Peyer's patch (tissue), 4 donors: ENCODE results near the gene MRPS7. TPM values are rescaled to one million over a fixed set of nuclear protein-coding genes. Genes with fewer than 3 reads are reported as not detected.
"Not testable (repeated sequence)": the region's sequence is repeated elsewhere in the genome, so short reads cannot be mapped to it uniquely, and the experiment has no call there.

Experiments used
- DNase-seq, 3 donors: peaks; one replicate each; pipeline ENCODE4 v3.0.0-alpha.2; 2017 to 2019
- H3K27ac ChIP-seq, 4 donors: fragments of 200-600 bp; sonication (generic); one replicate each; pipeline ENCODE4 v1.5.1; 2016 to 2019
- H3K27me3 ChIP-seq, 2 donors: fragments of 200-600 bp; sonication (generic); one replicate each; pipeline ENCODE4 v1.5.1; 2019
- H3K36me3 ChIP-seq, 3 donors: fragments of 200-600 bp; sonication (generic); one replicate each; pipeline ENCODE4 v1.5.1; 2016 to 2019
- H3K4me1 ChIP-seq, 4 donors: fragments of 200-600 bp; sonication (generic); one replicate each; pipeline ENCODE4 v1.5.1; 2016 to 2019
- H3K4me3 ChIP-seq, 4 donors: fragments of 200-600 bp; sonication (generic); 1 replicate in 3 of 4; 2 replicates in 1 of 4; pipeline ENCODE4 v1.5.1; 2016 to 2019; ENCODE audit warnings: mild to moderate bottlenecking in 1 of 4
- H3K9me3 ChIP-seq, 4 donors: fragments of 200-600 bp; sonication (generic); one replicate each; pipeline ENCODE4 v1.5.1; 2016 to 2019; ENCODE audit warnings: mild to moderate bottlenecking in 1 of 4
- POLR2A ChIP-seq, 2 donors: fragments of 450-650 bp; IDR thresholded peaks; one replicate each; pipeline ENCODE4 v1.5.1; 2017; ENCODE audit warnings: antibody characterized with exemption in 2 of 2, mild to moderate bottlenecking in 2 of 2, moderate library complexity in 2 of 2
- total RNA-seq, 4 donors: library from RNA; depleted of rRNA; stranded (reverse); fragments of >200 nt; gene quantifications; one replicate each; pipeline ENCODE4 v1.1.0, GENCODE V29; 2016
- TF ChIP-seq, protein P1 (sequence below), 6 experiments: fragments of 450-650 bp in 4 of 6; fragments of 200-600 bp in 2 of 6; sonication (generic) in 1 of 6; IDR thresholded peaks; one replicate each; pipeline ENCODE4 v1.5.1; 2017 to 2019; ENCODE audit warnings: antibody characterized with exemption in 6 of 6, mild to moderate bottlenecking in 3 of 6, moderate library complexity in 1 of 6

The MRPS7 gene
- total RNA-seq, 4 donors from 2014 or later: 23.9 to 53.6 (median 45.3) TPM

- Histone ChIP-seq H3K27me3 (no peaks in the 10 kb centered on the region), H3K27ac (no peak overlapping the region), H3K9me3 (no peaks in the 10 kb centered on the region), H3K4me1 (peaks cover 0 to 4% (median 0%) of the 10 kb centered on the region in 4 donors), H3K36me3 (peaks cover 0 to 16% (median 0%) of the 10 kb centered on the region in 3 donors), H3K4me3 (no peak overlapping the region)
- no peak for DNase-seq
- no peak for TF ChIP-seq POLR2A (IDR thresholded peaks at IDR 0.05)
- TF ChIP-seq, protein P1, sequence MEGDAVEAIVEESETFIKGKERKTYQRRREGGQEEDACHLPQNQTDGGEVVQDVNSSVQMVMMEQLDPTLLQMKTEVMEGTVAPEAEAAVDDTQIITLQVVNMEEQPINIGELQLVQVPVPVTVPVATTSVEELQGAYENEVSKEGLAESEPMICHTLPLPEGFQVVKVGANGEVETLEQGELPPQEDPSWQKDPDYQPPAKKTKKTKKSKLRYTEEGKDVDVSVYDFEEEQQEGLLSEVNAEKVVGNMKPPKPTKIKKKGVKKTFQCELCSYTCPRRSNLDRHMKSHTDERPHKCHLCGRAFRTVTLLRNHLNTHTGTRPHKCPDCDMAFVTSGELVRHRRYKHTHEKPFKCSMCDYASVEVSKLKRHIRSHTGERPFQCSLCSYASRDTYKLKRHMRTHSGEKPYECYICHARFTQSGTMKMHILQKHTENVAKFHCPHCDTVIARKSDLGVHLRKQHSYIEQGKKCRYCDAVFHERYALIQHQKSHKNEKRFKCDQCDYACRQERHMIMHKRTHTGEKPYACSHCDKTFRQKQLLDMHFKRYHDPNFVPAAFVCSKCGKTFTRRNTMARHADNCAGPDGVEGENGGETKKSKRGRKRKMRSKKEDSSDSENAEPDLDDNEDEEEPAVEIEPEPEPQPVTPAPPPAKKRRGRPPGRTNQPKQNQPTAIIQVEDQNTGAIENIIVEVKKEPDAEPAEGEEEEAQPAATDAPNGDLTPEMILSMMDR (IDR thresholded peaks at IDR 0.05): no peak
These were observed 16.0 kb downstream of the MRPS7 start for GRCh38 chr17:75277664-75278071.

- H3K36me3 ChIP-seq: peaks cover 0 to 19% (median 0%) of the 10 kb centered on the region in 3 donors
- DNase-seq, H3K27me3 ChIP-seq, H3K27ac ChIP-seq, H3K4me1 ChIP-seq, H3K4me3 ChIP-seq, H3K9me3 ChIP-seq: not testable (repeated sequence)
These were observed 18.5 kb downstream of the MRPS7 start for GRCh38 chr17:75280189-75280588.

DNA sequence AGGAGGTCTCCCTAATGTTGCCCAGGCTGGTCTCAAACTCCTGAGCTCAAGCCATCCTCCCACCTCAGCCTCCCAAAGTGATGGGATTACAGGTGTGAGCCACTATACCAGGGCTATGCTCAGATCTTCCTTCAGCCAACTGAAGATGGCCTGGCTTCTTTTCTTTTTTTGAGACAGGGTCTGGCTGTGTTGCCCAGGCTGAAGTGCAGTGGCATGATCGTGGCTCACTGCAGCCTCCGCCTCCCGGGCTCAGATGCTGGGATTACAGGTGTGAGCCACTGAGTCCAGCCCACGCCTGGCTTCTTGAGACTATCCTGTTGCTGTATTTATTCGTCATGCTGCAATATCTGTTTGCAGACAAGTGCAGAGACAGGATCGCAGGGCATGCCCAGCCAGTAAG is 23.4 kb downstream of the MRPS7 start:
- Histone ChIP-seq H3K36me3 (peaks cover 0 to 26% (median 0%) of the 10 kb centered on the region in 3 donors), H3K27ac (no peak overlapping the region), H3K27me3 (no peaks in the 10 kb centered on the region), H3K4me1 (peaks cover 0 to 7% (median 0%) of the 10 kb centered on the region in 4 donors), H3K9me3 (no peaks in the 10 kb centered on the region), H3K4me3 (no peak overlapping the region)
- TF ChIP-seq, protein P1 (IDR thresholded peaks at IDR 0.05): no peak
- no peak for TF ChIP-seq POLR2A (IDR thresholded peaks at IDR 0.05)
- no peak for DNase-seq

DNA sequence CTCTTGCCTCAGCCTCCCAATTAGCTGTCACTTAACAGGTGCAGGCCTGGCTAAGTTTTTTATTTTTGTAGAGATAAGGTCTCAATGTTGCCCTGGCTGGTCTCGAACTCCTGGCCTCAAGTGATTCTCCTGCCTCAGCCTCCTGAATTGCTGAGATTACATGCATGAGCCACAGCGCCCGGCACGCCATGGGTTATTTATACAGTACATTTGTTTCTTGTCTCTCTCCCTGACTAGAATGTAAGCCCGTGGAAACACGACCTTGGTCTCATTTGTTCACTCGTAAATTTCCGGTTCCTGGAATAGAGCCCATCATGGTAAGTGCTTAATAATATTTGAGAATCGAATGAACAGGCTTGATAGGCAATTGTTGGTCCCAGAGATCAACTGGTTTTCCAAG is 25.5 kb downstream of the MRPS7 start:
- Histone ChIP-seq H3K4me3 (no peak overlapping the region), H3K9me3 (no peaks in the 10 kb centered on the region), H3K36me3 (peaks cover 0 to 13% (median 0%) of the 10 kb centered on the region in 3 donors), H3K4me1 (peaks cover 0 to 7% (median 0%) of the 10 kb centered on the region in 4 donors), H3K27me3 (no peaks in the 10 kb centered on the region), H3K27ac (no peak overlapping the region)
- DNase-seq: no peak
- TF ChIP-seq POLR2A (IDR thresholded peaks at IDR 0.05): no peak
- TF ChIP-seq, protein P1 (IDR thresholded peaks at IDR 0.05): no peak

GRCh38 chr17:75288359-75288758 is 26.7 kb downstream of the MRPS7 start:
- DNase-seq: no peak
- no peak for TF ChIP-seq POLR2A (IDR thresholded peaks at IDR 0.05)
- TF ChIP-seq, protein P1 (IDR thresholded peaks at IDR 0.05): no peak

DNA sequence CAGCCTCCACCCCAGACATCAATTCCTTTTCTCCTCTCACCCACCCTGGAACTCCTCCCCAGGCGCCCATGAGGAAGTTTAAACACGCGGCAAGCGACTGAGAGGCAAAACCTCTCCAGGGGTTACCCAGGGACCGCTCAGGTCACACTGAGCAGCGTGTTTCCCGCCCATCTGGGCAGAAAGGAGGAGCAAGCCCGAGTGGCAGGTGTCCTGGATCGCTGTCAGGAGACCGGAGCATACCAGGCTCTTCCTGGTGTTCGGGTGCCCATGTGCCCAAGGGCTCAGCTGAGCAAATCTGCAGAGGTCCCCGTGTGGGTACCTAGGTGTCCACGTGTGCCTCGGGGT is 27.1 kb downstream of the MRPS7 start:
- Histone ChIP-seq H3K9me3 (no peaks in the 10 kb centered on the region), H3K36me3 (peaks cover 0 to 10% (median 0%) of the 10 kb centered on the region in 3 donors), H3K4me1 (peaks cover 0 to 7% (median 0%) of the 10 kb centered on the region in 4 donors), H3K27me3 (no peaks in the 10 kb centered on the region), H3K27ac (peak overlapping the region; percentile 92 to 96 (median 93)), H3K4me3 (peak overlapping the region; percentile 63 to 80 (median 77))
- TF ChIP-seq, protein P1 (IDR thresholded peaks at IDR 0.05): no peak
- no peak for TF ChIP-seq POLR2A (IDR thresholded peaks at IDR 0.05)
- DNase-seq: no peak

More at GRCh38 chr17:75288359-75288758, 26.7 kb downstream of the MRPS7 start:
- H3K9me3 ChIP-seq: no peaks in the 10 kb centered on the region
- peaks cover 0 to 7% (median 0%) of the 10 kb centered on the region in 4 donors for H3K4me1 ChIP-seq
- H3K4me3 ChIP-seq: peak overlapping the region; percentile 63 to 80 (median 77)
- peak overlapping the region; percentile 92 to 96 (median 93) for H3K27ac ChIP-seq
- H3K27me3 ChIP-seq: no peaks in the 10 kb centered on the region
- H3K36me3 ChIP-seq: peaks cover 0 to 10% (median 0%) of the 10 kb centered on the region in 3 donors
